GM18909 (cell line): ENCODE data around the gene CLCN7.

ENCODE experiments used
- ATAC-seq: cut with Tn5 transposase; IDR thresholded peaks from one replicate; pipeline ENCODE4 v1.9.1; 2021; ENCODE audit warnings: mild to moderate bottlenecking; ENCODE audit not compliant: unreplicated experiment, poor library complexity

The CLCN7 gene

GRCh38 chr16:1466054-1466453 lies 8.8 kb downstream of the CLCN7 start:
- ATAC-seq: no peak

DNA sequence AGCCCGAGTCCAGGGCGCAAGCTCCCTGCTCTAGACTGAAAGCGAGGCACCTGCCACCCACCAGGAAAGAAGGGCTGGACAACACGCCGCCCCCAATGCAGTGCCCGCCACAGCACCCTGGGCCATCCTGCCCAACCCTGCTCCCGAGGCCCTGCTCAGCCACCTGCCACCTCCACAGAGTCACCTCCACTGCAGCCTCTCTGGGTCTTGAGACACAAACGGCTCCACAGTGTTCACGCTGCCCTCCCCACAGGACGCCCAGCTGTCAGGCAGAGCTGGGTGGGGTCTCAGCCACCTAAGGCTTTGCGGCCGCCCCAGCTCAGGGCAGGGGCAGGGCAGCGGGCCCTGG lies 9.3 kb downstream of the CLCN7 start:
- no peak for ATAC-seq

DNA sequence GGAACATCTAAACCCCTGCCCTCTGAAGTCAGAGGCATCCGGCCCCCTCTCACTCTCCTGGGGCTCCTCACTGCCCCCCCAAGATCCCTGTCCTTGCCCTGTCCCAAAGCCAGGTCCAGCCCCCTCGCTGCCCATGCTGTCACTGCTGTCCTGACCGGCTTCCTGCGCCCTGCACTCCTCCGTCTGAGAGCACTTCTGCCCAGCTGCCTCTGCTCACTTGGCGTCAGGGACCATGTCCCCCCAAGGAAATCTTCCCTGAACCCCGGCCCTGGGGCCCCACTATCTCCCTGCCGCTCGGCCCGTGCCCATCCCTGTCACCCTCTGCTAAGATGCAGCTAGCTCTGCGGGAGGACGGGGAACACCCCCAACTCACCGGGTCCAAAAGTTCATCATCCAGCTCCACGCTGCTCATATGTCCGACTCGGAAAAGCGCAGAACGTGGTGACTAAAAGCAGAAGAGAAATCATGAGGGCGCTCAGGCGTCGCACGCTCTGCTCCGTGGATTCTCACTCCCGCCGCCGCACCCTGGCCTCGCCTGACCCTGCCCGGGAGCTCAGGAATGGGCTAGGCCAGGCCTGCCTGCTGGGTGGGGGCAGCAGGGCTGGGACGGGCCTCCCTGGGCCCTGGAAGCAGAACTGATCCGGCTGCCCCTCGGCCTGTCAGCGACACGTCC lies 9.8 kb downstream of the CLCN7 start:
- no peak for ATAC-seq

DNA sequence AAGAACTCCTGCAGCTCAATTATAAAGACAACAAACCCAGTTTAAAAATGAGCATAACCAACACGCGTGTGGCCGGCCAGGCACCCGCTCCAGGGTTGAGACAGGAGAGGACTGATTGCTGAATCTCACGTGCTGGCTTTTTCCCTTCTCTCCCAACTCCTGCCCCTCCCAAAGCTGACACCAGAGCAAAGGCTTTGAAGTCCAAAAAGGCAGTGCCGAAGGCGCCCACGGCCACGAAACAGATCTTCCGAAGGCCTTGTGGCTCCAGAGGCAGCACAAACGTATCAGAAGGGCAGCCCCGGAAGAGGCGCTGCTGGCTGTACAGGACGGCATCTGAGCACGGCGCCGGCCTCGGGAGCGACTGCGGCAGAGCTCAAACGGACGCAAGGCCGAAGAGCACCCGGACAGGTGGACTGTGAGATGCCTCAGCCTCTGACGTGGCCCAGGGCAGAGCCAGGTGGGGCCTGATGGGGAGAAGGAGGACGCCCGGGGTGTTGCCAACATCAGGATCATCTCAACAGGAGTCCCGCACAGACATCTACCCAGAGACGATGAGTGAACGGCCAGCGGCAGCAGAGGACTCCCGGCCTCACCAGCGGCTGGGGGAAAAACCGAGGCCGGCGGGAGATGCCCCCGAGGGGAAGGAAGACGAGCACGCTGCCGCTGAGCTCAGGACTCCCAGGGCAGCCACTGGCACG lies 10.5 kb downstream of the CLCN7 start:
- ATAC-seq: no peak

- no peak for ATAC-seq
These were observed 13.7 kb downstream of the CLCN7 start for GRCh38 chr16:1461146-1461545.

DNA sequence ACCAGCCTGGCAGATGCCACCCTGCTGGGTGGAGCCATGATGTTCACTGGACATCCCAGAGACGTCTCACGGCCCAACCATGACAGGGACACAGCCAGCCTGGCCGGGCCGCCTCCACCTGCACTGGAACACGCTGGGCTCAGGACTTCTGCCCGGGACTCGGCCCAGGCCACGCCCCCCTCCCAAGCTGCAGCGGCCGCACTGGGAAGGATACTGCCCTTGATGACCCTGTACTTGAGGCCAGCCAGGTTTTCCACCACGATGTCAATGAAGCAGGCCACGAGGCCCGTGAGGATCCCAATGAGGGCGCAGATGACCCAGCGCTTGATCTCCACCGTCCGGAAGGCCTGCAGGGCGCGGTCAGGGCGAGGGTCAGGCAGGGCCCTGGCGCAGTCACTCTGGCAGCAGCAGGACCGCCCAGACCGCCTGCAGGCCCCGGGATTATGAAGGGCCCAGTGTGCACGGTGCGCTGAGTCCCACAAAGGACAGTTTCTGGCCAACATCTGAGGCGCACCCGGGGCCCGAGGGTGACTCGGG lies 14.2 kb downstream of the CLCN7 start:
- ATAC-seq: no peak

- ATAC-seq: no peak
These were observed 14.9 kb downstream of the CLCN7 start for GRCh38 chr16:1459967-1460366.

DNA sequence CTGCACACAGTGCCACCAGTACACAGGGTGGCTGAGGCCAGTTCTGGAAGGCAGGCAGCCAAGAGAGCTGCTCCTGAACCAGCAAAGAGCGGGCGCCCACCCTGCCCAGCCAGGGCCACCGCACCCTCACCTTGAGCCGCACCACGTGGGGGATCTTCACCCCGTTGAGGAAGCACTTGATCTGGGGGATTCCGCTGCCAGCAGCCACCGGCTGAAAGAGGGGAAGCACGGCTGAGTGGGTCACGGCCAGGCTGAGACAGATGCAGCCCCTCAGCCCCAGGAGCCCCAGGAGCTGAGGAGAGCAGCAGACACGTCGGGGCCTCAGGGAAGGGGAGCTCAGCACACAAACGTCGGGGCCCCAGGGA lies 15.9 kb downstream of the CLCN7 start:
- ATAC-seq: no peak

DNA sequence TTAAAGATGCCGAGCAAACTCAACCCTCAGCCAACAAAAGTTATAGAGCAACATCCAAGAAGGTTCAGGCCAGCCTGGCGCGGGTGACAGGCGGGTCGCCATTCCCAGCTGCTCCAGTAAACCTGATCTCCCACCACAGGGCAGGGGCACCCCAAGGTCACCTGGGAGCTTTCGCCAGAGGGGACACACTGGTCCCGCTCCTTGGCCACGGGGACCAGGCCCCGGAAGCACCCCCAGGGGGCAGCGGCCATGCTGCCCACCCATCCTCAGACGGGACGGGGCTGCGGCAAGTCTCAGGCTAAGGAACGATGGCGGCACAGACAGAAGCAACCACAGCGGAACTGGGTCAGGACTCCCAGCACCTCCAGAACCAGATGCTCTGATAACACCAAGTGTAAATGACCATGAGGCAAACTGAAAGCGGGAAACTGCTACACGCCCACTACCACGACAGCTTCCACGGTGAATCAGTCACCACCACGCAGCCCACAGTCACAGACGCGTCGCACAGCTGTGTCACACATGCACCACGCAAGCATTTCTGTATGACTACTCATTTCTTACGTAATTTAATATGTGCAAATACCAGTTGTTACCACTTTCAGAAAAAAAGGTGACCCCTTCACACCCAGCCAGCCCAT lies 16.4 kb downstream of the CLCN7 start:
- no peak for ATAC-seq

DNA sequence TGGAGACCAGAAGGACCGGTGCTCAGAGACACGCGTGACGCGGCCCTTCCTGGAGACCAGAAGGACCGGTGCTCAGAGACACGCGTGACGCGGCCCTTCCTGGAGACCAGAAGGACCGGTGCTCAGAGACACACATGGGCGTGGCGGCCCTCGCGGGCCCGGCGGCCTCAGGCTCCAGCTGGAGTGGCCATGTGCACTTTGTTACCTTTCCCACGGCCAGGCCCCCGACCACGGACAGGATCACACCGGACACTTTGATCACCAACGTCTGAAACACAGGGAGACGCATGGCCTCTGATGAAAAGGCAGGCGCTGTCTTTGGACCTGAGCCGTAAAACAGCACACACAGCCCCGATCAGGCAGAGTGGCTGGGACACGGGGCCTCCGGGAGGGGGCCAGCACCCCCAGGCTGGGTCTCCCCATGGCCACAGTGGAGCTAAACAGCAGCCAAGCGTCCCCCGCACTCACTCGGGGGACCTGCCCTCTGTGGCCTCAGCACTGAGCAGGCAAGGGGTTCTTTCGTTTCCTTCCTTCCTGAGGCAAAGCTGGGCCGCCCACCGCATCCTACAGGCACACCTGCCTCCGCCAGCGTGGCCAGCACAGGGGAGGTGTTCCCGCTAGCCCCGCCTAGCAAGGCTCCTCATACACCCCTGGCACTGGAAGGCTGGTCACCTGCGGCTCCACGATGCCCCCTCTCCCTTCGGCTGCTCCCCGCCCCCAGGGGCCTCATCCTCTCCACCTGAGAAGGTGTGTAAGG lies 17.2 kb downstream of the CLCN7 start:
- ATAC-seq: no peak

- ATAC-seq: no peak
These were observed 17.9 kb downstream of the CLCN7 start for GRCh38 chr16:1456951-1457350.

GRCh38 chr16:1455190-1456171 lies 19.3 kb downstream of the CLCN7 start:
- no peak for ATAC-seq

DNA sequence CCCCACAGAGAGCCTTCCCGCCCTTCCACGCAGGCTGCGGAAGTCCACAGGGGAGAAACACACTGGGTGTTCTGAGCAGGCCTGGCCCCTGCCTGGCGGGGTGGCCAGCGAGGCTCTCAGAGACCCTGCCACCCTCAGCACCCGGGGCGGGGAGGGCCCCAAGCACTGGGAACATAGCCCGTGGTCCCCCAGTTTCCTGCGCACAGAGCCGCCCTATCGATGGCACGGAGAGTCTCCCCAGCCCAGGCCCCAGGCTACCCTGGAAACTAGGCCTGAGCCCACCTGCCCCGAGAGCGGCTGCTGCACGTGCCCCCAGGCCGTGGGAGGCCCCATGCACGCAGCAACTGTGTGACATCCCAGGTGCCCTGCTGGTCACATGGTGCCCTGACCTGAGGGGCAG lies 20.3 kb downstream of the CLCN7 start:
- no peak for ATAC-seq

GRCh38 chr16:1453316-1453715 lies 21.5 kb downstream of the CLCN7 start:
- ATAC-seq: no peak

DNA sequence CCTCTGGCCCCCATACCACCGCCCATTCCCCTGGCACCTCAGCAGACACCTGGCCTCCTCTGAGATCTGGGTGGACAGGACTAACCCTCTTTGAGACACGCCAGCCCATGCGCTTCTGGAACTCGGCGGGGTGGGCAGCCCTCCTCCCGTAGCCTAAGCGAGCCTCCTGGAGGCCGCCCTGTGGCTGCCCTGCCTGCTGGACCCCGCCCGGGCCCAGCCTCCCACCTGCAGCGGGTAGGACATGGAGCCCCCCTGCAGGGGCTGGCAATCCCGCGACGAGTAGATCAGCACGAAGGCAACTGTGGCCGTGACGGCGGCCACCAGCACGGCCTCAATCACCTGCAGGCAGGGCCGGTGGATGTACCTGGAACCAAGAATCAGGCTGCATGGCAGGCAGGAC lies 22.3 kb downstream of the CLCN7 start:
- ATAC-seq: no peak

- no peak for ATAC-seq
These were observed 23.0 kb downstream of the CLCN7 start for GRCh38 chr16:1451702-1452392.

DNA sequence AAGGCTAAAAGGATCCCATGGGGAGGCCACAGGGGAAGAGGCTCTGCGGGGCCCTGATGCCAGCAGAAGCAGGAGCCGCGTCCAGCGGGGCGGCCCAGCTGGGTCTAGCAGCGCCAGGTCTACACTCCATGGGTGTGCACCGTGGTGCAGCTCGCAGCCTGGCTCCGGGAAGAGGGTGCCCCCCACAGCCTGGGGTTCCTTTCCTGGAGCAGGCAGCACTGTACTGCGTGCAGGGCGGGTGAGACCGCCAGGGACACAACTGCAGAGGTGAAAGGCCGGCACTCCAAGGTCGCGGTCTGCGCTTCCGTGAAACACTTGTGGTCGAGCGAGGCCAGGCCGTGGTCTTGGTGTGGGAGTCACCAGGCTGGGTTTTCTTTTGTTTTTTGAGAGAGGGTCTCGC lies 24.0 kb downstream of the CLCN7 start:
- no peak for ATAC-seq

- no peak for ATAC-seq
These were observed 24.6 kb downstream of the CLCN7 start for GRCh38 chr16:1450218-1450617.

DNA sequence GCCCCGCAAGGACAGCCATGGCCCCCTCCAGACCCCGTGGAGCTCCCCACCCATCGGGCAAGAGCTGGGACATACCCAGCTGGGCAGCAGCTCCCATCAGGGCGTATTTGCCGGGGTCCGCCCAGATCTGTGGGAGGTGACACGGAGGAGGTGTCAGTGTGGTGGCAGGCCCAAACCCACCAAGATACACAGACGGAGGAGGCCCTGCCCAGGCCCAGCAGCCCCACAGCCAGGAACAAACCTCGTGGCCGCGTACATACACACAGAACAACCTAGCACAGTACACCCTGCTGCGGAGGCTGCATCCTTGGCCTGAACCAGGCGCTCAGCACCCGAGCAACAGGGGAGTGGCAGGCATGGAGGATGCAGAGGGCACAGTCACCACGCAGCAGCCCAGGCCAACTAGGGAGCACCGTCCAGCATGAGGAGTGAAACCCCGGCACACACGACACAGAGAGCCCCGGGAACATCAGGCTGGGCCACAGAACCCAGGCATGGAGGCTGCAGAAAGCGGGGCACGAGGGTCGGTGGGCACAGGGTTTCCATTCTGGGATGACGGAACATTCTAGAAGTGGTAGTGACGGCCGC lies 25.5 kb downstream of the CLCN7 start:
- ATAC-seq: no peak
